PC-3 (cell line): ENCODE results near the gene ELOVL5. TPM values are rescaled to one million over a fixed set of nuclear protein-coding genes. Genes with fewer than 3 reads are reported as not detected.
"Not testable (repeated sequence)": the region's sequence is repeated elsewhere in the genome, so short reads cannot be mapped to it uniquely, and the experiment has no call there.

Source experiments
- ATAC-seq: fragments of 200-7000 bp; cut with Tn5 transposase; 2 replicates; pipeline ENCODE4 v1.9.1; 2020; ENCODE audit warnings: mild to moderate bottlenecking, moderate library complexity
- BruUV-seq: library from RNA; stranded (reverse); fragments of 400-500 nt; replicated peaks from 2 replicates; lab custom pipeline; 2021; lab: Mats Ljungman, UMichigan
- CTCF ChIA-PET: fragments of 300-600 bp; sonication (Branson Sonifier 250); formaldehyde crosslinking; loops from one replicate; lab custom pipeline; 2022; ENCODE audit warnings: antibody characterized with exemption; lab: Charles Lee
- POLR2A ChIA-PET: fragments of 300-600 bp; sonication (Branson Sonifier 250); formaldehyde crosslinking; loops from one replicate; lab custom pipeline; 2022; ENCODE audit warnings: antibody characterized with exemption; ENCODE audit not compliant: unreplicated experiment; lab: Charles Lee
- DNase-seq: peaks from one replicate; pipeline ENCODE4 v3.0.0-alpha.2; 2015
- H2AFZ ChIP-seq: fragments of 300-600 bp; sonication (generic); 2 replicates; pipeline ENCODE4 v1.6.0; 2016; ENCODE audit warnings: antibody characterized with exemption, low read length
- H3F3A ChIP-seq: fragments of 300-600 bp; sonication (generic); one replicate; pipeline ENCODE4 v1.6.0; 2017; ENCODE audit warnings: antibody characterized with exemption, low read length, control low read depth, mild to moderate bottlenecking; ENCODE audit not compliant: unreplicated experiment
- H3K27ac ChIP-seq: fragments of 300-600 bp; sonication (generic); 2 replicates; pipeline ENCODE4 v1.5.1; 2016; ENCODE audit warnings: mild to moderate bottlenecking, low read length
- H3K27me3 ChIP-seq: fragments of 300-600 bp; sonication (generic); 2 replicates; pipeline ENCODE4 v1.6.1; 2016; ENCODE audit warnings: low read length, mixed read lengths
- H3K36me3 ChIP-seq: fragments of 300-600 bp; sonication (generic); 2 replicates; pipeline ENCODE4 v1.6.1; 2016; ENCODE audit warnings: low read depth, mixed run types, low read length, mixed read lengths
- H3K4me1 ChIP-seq: fragments of 300-600 bp; sonication (generic); 2 replicates; pipeline ENCODE4 v1.5.1; 2016; ENCODE audit warnings: low read length; ENCODE audit not compliant: insufficient read depth
- H3K4me2 ChIP-seq: fragments of 300-600 bp; sonication (generic); 2 replicates; pipeline ENCODE4 v1.6.0; 2016; ENCODE audit warnings: low read length
- H3K4me3 ChIP-seq: fragments of 300-600 bp; sonication (generic); 2 replicates; pipeline ENCODE4 v1.5.1; 2016; ENCODE audit warnings: mild to moderate bottlenecking, low read length, mixed read lengths
- H3K79me2 ChIP-seq: fragments of 300-600 bp; sonication (generic); 2 replicates; pipeline ENCODE4 v1.6.1; 2017; ENCODE audit warnings: low read length, mixed read lengths
- H3K9ac ChIP-seq: fragments of 300-600 bp; sonication (generic); 2 replicates; pipeline ENCODE4 v1.6.0; 2016; ENCODE audit warnings: mild to moderate bottlenecking, low read length
- H3K9me2 ChIP-seq: fragments of 300-600 bp; sonication (generic); replicated peaks from 2 replicates; pipeline ENCODE4 v1.6.1; 2016; ENCODE audit warnings: mixed run types, low read length, mixed read lengths
- H3K9me3 ChIP-seq: fragments of 300-600 bp; sonication (generic); 2 replicates; pipeline ENCODE4 v1.6.1; 2016; ENCODE audit warnings: low read length, mixed read lengths
- H4K20me1 ChIP-seq: fragments of 300-600 bp; sonication (generic); 2 replicates; pipeline ENCODE4 v1.6.1; 2016; ENCODE audit warnings: low read length, mixed read lengths
- CTCF ChIP-seq: fragments of 300-600 bp; sonication (generic); conservative IDR thresholded peaks from 2 replicates; pipeline ENCODE4 v1.5.1; 2017; ENCODE audit warnings: antibody characterized with exemption, low read depth, mild to moderate bottlenecking, low read length
- EZH2 ChIP-seq: fragments of 300-600 bp; sonication (generic); IDR thresholded peaks from one replicate; pipeline ENCODE4 v1.6.1; 2017; ENCODE audit warnings: antibody characterized with exemption, mild to moderate bottlenecking, low read length; ENCODE audit not compliant: unreplicated experiment
- EZH2phosphoT487 ChIP-seq: fragments of 300-600 bp; sonication (generic); IDR thresholded peaks from 2 replicates; pipeline ENCODE4 v1.6.1; 2018; ENCODE audit warnings: mild to moderate bottlenecking, antibody characterized with exemption, low read length, borderline replicate concordance
- intact Hi-C: fragments of 100-400 bp; cut with micrococcal nuclease; formaldehyde crosslinking; loops from 2 replicates; pipeline ENCODE4 v1.9.0; 2023
- total RNA-seq: library from RNA; depleted of rRNA; stranded (reverse); fragments of >200 nt; gene quantifications from 2 replicates; pipeline ENCODE4 v1.2.3, GENCODE V29; 2014

The ELOVL5 gene
- total RNA-seq, 1 experiment from 2014 or later = 62.7 TPM

GRCh38 chr6:53309059-53309900 is 39.5 kb downstream of the ELOVL5 start:
- no peak overlapping the region for H3K4me2 ChIP-seq
- H2AFZ ChIP-seq = no peak overlapping the region
- ATAC-seq (peak; percentile 45), DNase-seq (peak; percentile 34)
- no peaks in the 10 kb centered on the region for H3K9me2 ChIP-seq
- H3K4me1 ChIP-seq = peaks cover 23% of the 10 kb centered on the region
- H4K20me1 ChIP-seq = no peaks in the 10 kb centered on the region
- H3K27me3 ChIP-seq = no peaks in the 10 kb centered on the region
- no peaks in the 10 kb centered on the region for H3F3A ChIP-seq
- no peaks in the 10 kb centered on the region for H3K36me3 ChIP-seq
- TF ChIP-seq CTCF (no peak), EZH2phosphoT487 (no peak), EZH2 (no peak)
- BruUV-seq = no TSS peak
- H3K27ac ChIP-seq = no peak overlapping the region
- CTCF ChIA-PET = no interaction called here
- H3K9me3 ChIP-seq = no peaks in the 10 kb centered on the region
- intact Hi-C loops = no loop called here
- POLR2A ChIA-PET = interaction anchor here (0.6 kb wide), 1 partner anchor 18 kb away, joined by 7 read pairs; no protein-coding TSS in a partner anchor
- no peak overlapping the region for H3K9ac ChIP-seq
- peaks cover 79% of the 10 kb centered on the region for H3K79me2 ChIP-seq
- no peak overlapping the region for H3K4me3 ChIP-seq

DNA sequence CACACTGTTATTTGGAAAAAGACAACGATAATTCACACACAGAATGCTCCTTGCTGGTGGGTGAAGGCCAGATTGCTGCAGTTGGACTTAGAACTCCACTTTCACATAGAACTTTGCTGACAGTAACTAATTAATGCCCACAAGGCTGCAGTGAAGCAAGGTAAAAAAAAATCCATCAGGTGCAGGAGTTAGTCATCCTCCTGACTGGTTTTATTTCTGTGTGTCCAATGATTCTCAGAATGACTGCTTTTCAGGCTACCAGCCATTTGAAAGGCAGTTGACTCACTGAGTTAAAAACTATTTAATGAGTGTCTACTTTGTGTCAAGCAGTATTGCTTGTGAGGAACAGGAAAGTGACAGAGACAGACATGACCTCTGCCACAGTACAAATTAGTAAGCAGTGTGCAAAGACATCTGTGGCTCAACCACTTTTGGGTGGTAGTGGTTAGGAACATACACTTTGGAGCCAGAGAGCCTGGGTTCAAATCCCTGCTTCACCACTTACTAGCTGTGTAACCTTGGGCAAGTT is 41.9 kb downstream of the ELOVL5 start:
- no peaks in the 10 kb centered on the region for H3K36me3 ChIP-seq
- TF ChIP-seq EZH2phosphoT487 = no peak
- TF ChIP-seq EZH2 = no peak
- TF ChIP-seq CTCF = no peak
- H3K27ac ChIP-seq = peak overlapping the region; percentile 60
- no peaks in the 10 kb centered on the region for H3K9me2 ChIP-seq
- POLR2A ChIA-PET = no interaction called here
- peaks cover 69% of the 10 kb centered on the region for H3K79me2 ChIP-seq
- no peak overlapping the region for H2AFZ ChIP-seq
- intact Hi-C loops = no loop called here
- H3K4me2 ChIP-seq = peak overlapping the region; percentile 7; the same call in 1 of the 2 replicates
- peak; percentile 48 for ATAC-seq
- CTCF ChIA-PET = no interaction called here
- H3K9ac ChIP-seq = no peak overlapping the region
- H3F3A ChIP-seq = peaks cover 7% of the 10 kb centered on the region
- H3K9me3 ChIP-seq = no peaks in the 10 kb centered on the region
- no peaks in the 10 kb centered on the region for H3K27me3 ChIP-seq
- H4K20me1 ChIP-seq = no peaks in the 10 kb centered on the region
- peaks cover 43% of the 10 kb centered on the region for H3K4me1 ChIP-seq
- H3K4me3 ChIP-seq = no peak overlapping the region
- DNase-seq = peak; percentile 84
- no TSS peak for BruUV-seq

DNA sequence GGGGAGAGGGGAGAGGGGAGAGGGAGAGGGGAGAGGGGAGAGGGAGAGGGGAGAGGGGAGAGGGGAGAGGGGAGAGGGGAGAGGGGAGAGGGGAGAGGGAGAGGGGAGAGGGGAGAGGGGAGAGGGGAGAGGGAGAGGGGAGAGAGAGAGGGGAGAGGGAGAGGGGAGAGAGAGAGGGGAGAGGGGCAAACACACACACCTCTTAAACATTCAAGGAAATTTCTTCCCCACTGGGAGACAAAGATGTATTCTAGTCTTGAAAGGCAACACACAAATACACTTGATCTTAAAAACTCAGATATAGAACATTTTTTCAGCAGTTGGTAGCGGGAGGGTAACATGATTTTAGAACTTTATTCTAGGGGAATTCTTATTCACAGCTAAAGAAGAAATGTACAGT is 42.5 kb downstream of the ELOVL5 start:
- H4K20me1 ChIP-seq, H3K27me3 ChIP-seq, intact Hi-C loops, H3K9me2 ChIP-seq, H3K36me3 ChIP-seq, POLR2A ChIA-PET, H3K4me2 ChIP-seq, H3K4me3 ChIP-seq, DNase-seq, H3K9me3 ChIP-seq, H3F3A ChIP-seq, H3K9ac ChIP-seq, ATAC-seq, H2AFZ ChIP-seq, CTCF ChIA-PET, BruUV-seq: not testable (repeated sequence)
- H3K27ac ChIP-seq = peak overlapping the region; percentile 35
- peaks cover 69% of the 10 kb centered on the region for H3K79me2 ChIP-seq
- peaks cover 50% of the 10 kb centered on the region for H3K4me1 ChIP-seq

GRCh38 chr6:53305506-53306005 is 43.2 kb downstream of the ELOVL5 start:
- POLR2A ChIA-PET, H3K9me3 ChIP-seq, ATAC-seq, CTCF ChIA-PET, H3K9me2 ChIP-seq, DNase-seq, H3K4me2 ChIP-seq, H2AFZ ChIP-seq, H3K9ac ChIP-seq, H3K4me3 ChIP-seq, H3F3A ChIP-seq, H3K36me3 ChIP-seq, H4K20me1 ChIP-seq, intact Hi-C loops, H3K27ac ChIP-seq, BruUV-seq, H3K27me3 ChIP-seq: not testable (repeated sequence)
- Histone ChIP-seq H3K79me2 (peaks cover 69% of the 10 kb centered on the region), H3K4me1 (peaks cover 53% of the 10 kb centered on the region)

GRCh38 chr6:53304953-53305352 is 43.8 kb downstream of the ELOVL5 start:
- CTCF ChIA-PET, H3K9ac ChIP-seq, H3F3A ChIP-seq, H2AFZ ChIP-seq, DNase-seq, H4K20me1 ChIP-seq, H3K9me3 ChIP-seq, ATAC-seq, H3K4me2 ChIP-seq, POLR2A ChIA-PET, H3K9me2 ChIP-seq, BruUV-seq, H3K36me3 ChIP-seq, H3K27me3 ChIP-seq, intact Hi-C loops, H3K27ac ChIP-seq, H3K4me3 ChIP-seq: not testable (repeated sequence)
- H3K79me2 ChIP-seq = peaks cover 69% of the 10 kb centered on the region
- peaks cover 53% of the 10 kb centered on the region for H3K4me1 ChIP-seq
